ENCODE measurements around the gene UAP1L1. TPM values are rescaled to one million over a fixed set of nuclear protein-coding genes. Genes with fewer than 3 reads are reported as not detected.

The UAP1L1 gene
- total and polyA plus RNA-seq, 9 of the 15 experiments (the other 6 are each of a cell fraction or from before 2014, with no cell fraction given) = 0.20 to 8.6 (median 3.7) TPM

DNA sequence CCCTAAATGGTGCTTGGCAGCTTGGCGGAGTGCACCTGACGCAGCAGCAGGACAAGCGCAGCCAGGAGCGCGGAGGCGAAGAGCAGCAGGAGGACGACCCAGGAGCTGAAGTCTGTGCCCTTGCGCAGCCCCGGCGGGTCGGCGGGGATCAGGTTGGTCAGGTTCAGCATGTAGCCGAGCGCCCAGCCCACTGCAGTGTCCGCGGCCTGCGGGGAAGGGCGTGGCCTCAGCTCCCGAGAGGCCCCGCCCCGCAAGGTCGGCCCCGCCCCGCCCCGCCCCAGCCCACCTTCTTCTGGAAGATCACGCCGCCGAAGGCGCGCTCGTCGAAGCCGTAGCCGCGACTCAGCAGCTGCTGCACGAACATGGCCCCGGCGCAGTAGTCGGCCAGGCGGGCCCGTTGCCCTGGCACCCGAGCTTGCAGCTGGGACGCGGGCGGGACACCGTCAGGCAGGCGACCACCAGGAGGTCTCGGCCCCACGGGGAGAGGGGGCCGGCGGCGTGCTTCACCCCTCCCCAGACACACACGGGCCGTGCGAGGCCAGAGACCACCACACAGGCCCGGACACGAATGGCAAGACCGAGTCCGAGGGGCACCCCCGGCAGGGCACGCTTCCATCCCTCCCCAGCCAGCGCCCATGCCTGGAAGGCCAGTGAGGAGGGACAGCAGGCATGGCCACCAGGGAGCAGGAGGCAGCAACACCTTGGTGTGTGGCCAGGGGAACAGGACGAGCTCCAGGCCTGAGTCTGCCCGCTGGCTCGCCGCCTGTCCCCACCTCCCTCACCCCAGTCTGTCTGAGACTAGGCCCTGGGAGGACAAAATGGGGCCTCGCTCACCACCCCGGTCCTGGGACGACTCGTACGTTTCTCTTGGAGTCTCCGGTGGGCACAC is 28.4 kb upstream of the UAP1L1 start (continued):
- TF ChIP-seq E2F6 (IDR thresholded peaks at IDR 0.05; ENCODE audit: borderline replicate concordance in 1 of 2, extremely low read depth in 1 of 2, insufficient read depth in 1 of 2, insufficient read length in 1 of 2, low read depth in 1 of 2, low read length in 1 of 2, poor library complexity in 1 of 2, severe bottlenecking in 1 of 2) = peak; percentile 73 to 95
- no peak for TF ChIP-seq MAFK (IDR thresholded peaks at IDR 0.05; ENCODE audit: low read length)
- peak; percentile 94 for TF ChIP-seq PCBP1 (IDR thresholded peaks at IDR 0.05; ENCODE audit: low read depth, low read length, poor library complexity, severe bottlenecking)
- 0 out of 2 replicates have a peak, but pooled peaks have one; percentile 28 for TF ChIP-seq SAFB (IDR thresholded peaks at IDR 0.05; ENCODE audit: borderline replicate concordance, low read depth, low read length)
- 0 out of 2 replicates have a peak, but pooled peaks have one; percentile 10 for TF ChIP-seq MAX (CRISPR knock-in tag; IDR thresholded peaks at IDR 0.05)
- TF ChIP-seq, protein P1, sequence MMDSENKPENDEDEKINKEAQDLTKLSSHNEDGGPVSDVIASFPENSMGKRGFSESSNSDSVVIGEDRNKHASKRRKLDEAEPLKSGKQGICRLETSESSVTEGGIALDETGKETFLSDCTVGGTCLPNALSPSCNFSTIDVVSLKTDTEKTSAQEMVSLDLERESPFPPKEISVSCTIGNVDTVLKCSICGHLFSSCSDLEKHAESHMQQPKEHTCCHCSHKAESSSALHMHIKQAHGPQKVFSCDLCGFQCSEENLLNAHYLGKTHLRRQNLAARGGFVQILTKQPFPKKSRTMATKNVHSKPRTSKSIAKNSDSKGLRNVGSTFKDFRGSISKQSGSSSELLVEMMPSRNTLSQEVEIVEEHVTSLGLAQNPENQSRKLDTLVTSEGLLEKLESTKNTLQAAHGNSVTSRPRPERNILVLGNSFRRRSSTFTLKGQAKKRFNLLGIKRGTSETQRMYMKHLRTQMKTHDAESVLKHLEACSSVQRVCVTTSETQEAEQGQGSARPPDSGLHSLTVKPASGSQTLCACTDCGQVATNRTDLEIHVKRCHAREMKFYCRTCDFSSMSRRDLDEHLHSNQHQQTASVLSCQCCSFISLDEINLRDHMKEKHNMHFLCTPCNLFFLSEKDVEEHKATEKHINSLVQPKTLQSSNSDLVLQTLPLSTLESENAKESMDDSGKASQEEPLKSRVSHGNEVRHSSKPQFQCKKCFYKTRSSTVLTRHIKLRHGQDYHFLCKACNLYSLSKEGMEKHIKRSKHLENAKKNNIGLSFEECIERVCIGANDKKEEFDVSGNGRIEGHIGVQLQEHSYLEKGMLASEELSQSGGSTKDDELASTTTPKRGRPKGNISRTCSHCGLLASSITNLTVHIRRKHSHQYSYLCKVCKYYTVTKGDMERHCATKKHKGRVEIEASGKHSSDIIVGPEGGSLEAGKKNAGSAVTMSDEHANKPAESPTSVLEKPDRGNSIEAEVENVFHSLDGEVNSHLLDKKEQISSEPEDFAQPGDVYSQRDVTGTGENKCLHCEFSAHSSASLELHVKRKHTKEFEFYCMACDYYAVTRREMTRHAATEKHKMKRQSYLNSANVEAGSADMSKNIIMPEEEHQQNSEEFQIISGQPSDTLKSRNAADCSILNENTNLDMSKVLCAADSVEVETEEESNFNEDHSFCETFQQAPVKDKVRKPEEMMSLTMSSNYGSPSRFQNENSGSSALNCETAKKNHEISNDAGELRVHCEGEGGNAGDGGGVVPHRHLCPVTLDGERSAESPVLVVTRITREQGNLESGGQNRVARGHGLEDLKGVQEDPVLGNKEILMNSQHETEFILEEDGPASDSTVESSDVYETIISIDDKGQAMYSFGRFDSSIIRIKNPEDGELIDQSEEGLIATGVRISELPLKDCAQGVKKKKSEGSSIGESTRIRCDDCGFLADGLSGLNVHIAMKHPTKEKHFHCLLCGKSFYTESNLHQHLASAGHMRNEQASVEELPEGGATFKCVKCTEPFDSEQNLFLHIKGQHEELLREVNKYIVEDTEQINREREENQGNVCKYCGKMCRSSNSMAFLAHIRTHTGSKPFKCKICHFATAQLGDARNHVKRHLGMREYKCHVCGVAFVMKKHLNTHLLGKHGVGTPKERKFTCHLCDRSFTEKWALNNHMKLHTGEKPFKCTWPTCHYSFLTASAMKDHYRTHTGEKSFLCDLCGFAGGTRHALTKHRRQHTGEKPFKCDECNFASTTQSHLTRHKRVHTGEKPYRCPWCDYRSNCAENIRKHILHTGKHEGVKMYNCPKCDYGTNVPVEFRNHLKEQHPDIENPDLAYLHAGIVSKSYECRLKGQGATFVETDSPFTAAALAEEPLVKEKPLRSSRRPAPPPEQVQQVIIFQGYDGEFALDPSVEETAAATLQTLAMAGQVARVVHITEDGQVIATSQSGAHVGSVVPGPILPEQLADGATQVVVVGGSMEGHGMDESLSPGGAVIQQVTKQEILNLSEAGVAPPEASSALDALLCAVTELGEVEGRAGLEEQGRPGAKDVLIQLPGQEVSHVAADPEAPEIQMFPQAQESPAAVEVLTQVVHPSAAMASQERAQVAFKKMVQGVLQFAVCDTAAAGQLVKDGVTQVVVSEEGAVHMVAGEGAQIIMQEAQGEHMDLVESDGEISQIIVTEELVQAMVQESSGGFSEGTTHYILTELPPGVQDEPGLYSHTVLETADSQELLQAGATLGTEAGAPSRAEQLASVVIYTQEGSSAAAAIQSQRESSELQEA (IDR thresholded peaks at IDR 0.05; ENCODE audit: low read depth) = no peak

Data from K562 (cell line).